ENCODE results near the gene C17orf113.
A peak's percentile ranks its signal among the peaks of the same experiment; 100 is the strongest.

The C17orf113 gene

GRCh38 chr17:42072323-42073187, 22.2 kb upstream of the C17orf113 start:
- no peak for DNase-seq

- DNase-seq: no peak
Observed at GRCh38 chr17:42071810-42072209, 21.4 kb upstream of the C17orf113 start.

- DNase-seq: no peak
Observed at GRCh38 chr17:42068979-42069378, 18.6 kb upstream of the C17orf113 start.

- peak; percentile 48 to 68 for DNase-seq
Observed at GRCh38 chr17:42067371-42068091, 17.1 kb upstream of the C17orf113 start.

- no peak for DNase-seq
Observed at GRCh38 chr17:42065201-42065600, 14.8 kb upstream of the C17orf113 start.

- no peak for DNase-seq
Observed at GRCh38 chr17:42062681-42063080, 12.3 kb upstream of the C17orf113 start.

- DNase-seq: no peak
Observed at GRCh38 chr17:42061646-42062487, 11.5 kb upstream of the C17orf113 start.

- no peak for DNase-seq
Observed at GRCh38 chr17:42060231-42060630, 9.8 kb upstream of the C17orf113 start.

- DNase-seq: no peak
Observed at GRCh38 chr17:42059815-42060214, 9.4 kb upstream of the C17orf113 start.

- DNase-seq: no peak
Observed at GRCh38 chr17:42058063-42058462, 7.7 kb upstream of the C17orf113 start.

- DNase-seq: no peak
Observed at GRCh38 chr17:42056635-42057034, 6.2 kb upstream of the C17orf113 start.

GRCh38 chr17:42055496-42055895, 5.1 kb upstream of the C17orf113 start:
- no peak for DNase-seq

- DNase-seq: no peak
Observed at GRCh38 chr17:42055027-42055426, 4.6 kb upstream of the C17orf113 start.

- no peak for DNase-seq
Observed at GRCh38 chr17:42053731-42054500, 3.5 kb upstream of the C17orf113 start.

GRCh38 chr17:42052346-42052877, 2.0 kb upstream of the C17orf113 start:
- no peak for DNase-seq

GRCh38 chr17:42051645-42052044, 1.2 kb upstream of the C17orf113 start:
- DNase-seq: no peak

- DNase-seq: no peak
Observed at GRCh38 chr17:42051013-42051400, 606 bp upstream of the C17orf113 start.

- no peak for DNase-seq
Observed at GRCh38 chr17:42049834-42050392, 488 bp downstream of the C17orf113 start.

GRCh38 chr17:42047343-42047742, 3.1 kb downstream of the C17orf113 start:
- DNase-seq: no peak

GRCh38 chr17:42045719-42046118, 4.7 kb downstream of the C17orf113 start:
- no peak for DNase-seq

- no peak for DNase-seq
Observed at GRCh38 chr17:42042598-42043319, 7.6 kb downstream of the C17orf113 start.
